Measurements from ENCODE around the gene KIAA0232. TPM values are rescaled to one million over a fixed set of nuclear protein-coding genes. Genes with fewer than 3 reads are reported as not detected.

The KIAA0232 gene
- total and polyA plus RNA-seq, 9 of the 15 experiments (the other 6 are each of a cell fraction or from before 2014, with no cell fraction given) = 3.5 to 17.4 (median 13.0) TPM

- no peak for TF ChIP-seq ATF6 (CRISPR knock-in tag; IDR thresholded peaks at IDR 0.05)
- no peak for TF ChIP-seq ZNF449 (CRISPR knock-in tag; IDR thresholded peaks at IDR 0.05)
- TF ChIP-seq MTA3 (IDR thresholded peaks at IDR 0.05; ENCODE audit: borderline replicate concordance) = 0 out of 2 replicates have a peak, but pooled peaks have one; percentile 58
- TF ChIP-seq TAF1 (IDR thresholded peaks at IDR 0.05; ENCODE audit: control insufficient read depth, extremely low read depth, insufficient read depth, low read length, severe bottlenecking) = no peak
- TF ChIP-seq ZNF316 (IDR thresholded peaks at IDR 0.05) = no peak
- no peak for TF ChIP-seq SIX5 (IDR thresholded peaks at IDR 0.05; ENCODE audit: borderline replicate concordance in 1 of 2, insufficient read depth in 1 of 2, low read depth in 1 of 2, low read length in 2 of 2)
- 0 out of 2 replicates have a peak, but pooled peaks have one; percentile 61 for TF ChIP-seq TOE1 (IDR thresholded peaks at IDR 0.05; ENCODE audit: borderline replicate concordance)
- TF ChIP-seq TOE1 (CRISPR knock-in tag; IDR thresholded peaks at IDR 0.05; ENCODE audit: borderline replicate concordance, low read depth) = no peak
- TF ChIP-seq MCM3 (IDR thresholded peaks at IDR 0.05) = no peak
- TF ChIP-seq TRIM24 (IDR thresholded peaks at IDR 0.05) = no peak
- peak; percentile 43; the same call in 1 of the 2 replicates for TF ChIP-seq SP1 (CRISPR knock-in tag; IDR thresholded peaks at IDR 0.05)
- 0 out of 4 replicates have a peak, but pooled peaks of 1 of the 2 experiments have one; percentile 42 for TF ChIP-seq UBTF (IDR thresholded peaks at IDR 0.05; ENCODE audit: borderline replicate concordance in 1 of 2, low read depth in 2 of 2, low read length in 2 of 2)
- TF ChIP-seq BRCA1 (IDR thresholded peaks at IDR 0.05) = no peak
- no peak for TF ChIP-seq BRCA1 (CRISPR knock-in tag; IDR thresholded peaks at IDR 0.05)
- no peak for TF ChIP-seq DDX20 (tag; IDR thresholded peaks at IDR 0.05; ENCODE audit: low read depth)
- no peak for TF ChIP-seq FOXJ3 (CRISPR knock-in tag; IDR thresholded peaks at IDR 0.05)
- no peak for TF ChIP-seq SMARCB1 (IDR thresholded peaks at IDR 0.05; ENCODE audit: insufficient read length, low read depth)
- no peak for TF ChIP-seq TFE3 (CRISPR knock-in tag; IDR thresholded peaks at IDR 0.05)
- TF ChIP-seq SMAD2 (IDR thresholded peaks at IDR 0.05; ENCODE audit: low read depth, low read length) = no peak
- TF ChIP-seq ZFPM2 (CRISPR knock-in tag; IDR thresholded peaks at IDR 0.05) = no peak
Observed at GRCh38 chr4:6763330-6763851, 19.1 kb upstream of the KIAA0232 start (continued).

All from K562 (cell line).